K562 (cell line): ENCODE results near the gene RPRML.
A peak's percentile ranks its signal among the peaks of the same experiment; 100 is the strongest.

Source experiments
- EZH2 ChIP-seq: IDR thresholded peaks from 2 replicates; pipeline ENCODE4 v1.6.1; 2012; ENCODE audit warnings: low read depth, mild to moderate bottlenecking, inconsistent platforms, low read length, borderline replicate concordance
- MAZ ChIP-seq, 2 experiments: fragments of 450-650 bp in 1 of 2; sonication (generic) in 1 of 2; formaldehyde crosslinking; IDR thresholded peaks in 1 of 2; conservative IDR thresholded peaks in 1 of 2; 2 replicates each; pipeline versions ENCODE4 v1.4.0 to v1.5.0; 2020; ENCODE audit warnings: mild to moderate bottlenecking in 1 of 2, missing genetic modification reagents in 1 of 2
- SIN3A ChIP-seq, 2 experiments: fragments of 150-350 bp in 1 of 2; IDR thresholded peaks; 2 replicates each; pipeline ENCODE4 v1.6.1; 2011 to 2016; ENCODE audit warnings: borderline replicate concordance in 2 of 2, low read depth in 2 of 2, low read length in 2 of 2, mild to moderate bottlenecking in 2 of 2, moderate library complexity in 2 of 2; ENCODE audit not compliant: control insufficient read depth in 1 of 2
- SREBF2 ChIP-seq: sonication (generic); formaldehyde crosslinking; IDR thresholded peaks from 2 replicates; pipeline ENCODE4 v1.4.0; 2020; ENCODE audit warnings: mild to moderate bottlenecking, missing genetic modification reagents
- SRF ChIP-seq, 2 experiments: fragments of 250-450, 450-650 bp in 1 of 2; sonication (Bioruptor Pico) in 1 of 2; sonication (generic) in 1 of 2; formaldehyde crosslinking; IDR thresholded peaks; 2 replicates each; pipeline versions ENCODE4 v1.5.0 to v1.5.1; 2020 to 2022; ENCODE audit warnings: mild to moderate bottlenecking in 1 of 2, missing genetic modification reagents in 1 of 2
- TCF7L2 ChIP-seq: fragments of 150-350 bp; IDR thresholded peaks from 2 replicates; pipeline ENCODE4 v1.6.1; 2016; ENCODE audit warnings: low read depth, mild to moderate bottlenecking, low read length, moderate library complexity
- TF ChIP-seq, protein P1 (sequence below): sonication (generic); IDR thresholded peaks from 2 replicates; pipeline ENCODE4 v1.6.1; 2016
- TF ChIP-seq, protein P2 (sequence below), 3 experiments: IDR thresholded peaks in 2 of 3; conservative IDR thresholded peaks in 1 of 3; 2 replicates each; pipeline ENCODE4 v1.5.1; 2011 to 2012; ENCODE audit warnings: low read length in 3 of 3, mild to moderate bottlenecking in 3 of 3, control low read depth in 2 of 3, improper control_type of control experiment in 1 of 3, inconsistent platforms in 1 of 3, low read depth in 1 of 3, mixed read lengths in 1 of 3, moderate library complexity in 1 of 3; ENCODE audit not compliant: insufficient read depth in 2 of 3
- TF ChIP-seq, protein P3 (sequence below): fragments of 250-450 bp; sonication (Bioruptor Pico); IDR thresholded peaks from 2 replicates; pipeline ENCODE4 v1.5.0; 2022; ENCODE audit warnings: mild to moderate bottlenecking
- TF ChIP-seq, protein P4 (sequence below): sonication (generic); formaldehyde crosslinking; IDR thresholded peaks from 2 replicates; pipeline ENCODE4 v1.8.0; 2022; ENCODE audit warnings: mild to moderate bottlenecking, missing genetic modification reagents, borderline replicate concordance
- TF ChIP-seq, protein P5 (sequence below), 2 experiments: fragments of 450-650 bp in 1 of 2; sonication (generic) in 1 of 2; formaldehyde crosslinking in 1 of 2; IDR thresholded peaks in 1 of 2; conservative IDR thresholded peaks in 1 of 2; 2 replicates each; pipeline versions ENCODE4 v1.6.1 to v1.8.1; 2016 to 2023; ENCODE audit warnings: mild to moderate bottlenecking in 2 of 2, moderate library complexity in 2 of 2, inconsistent platforms in 1 of 2, missing genetic modification reagents in 1 of 2

DNA sequence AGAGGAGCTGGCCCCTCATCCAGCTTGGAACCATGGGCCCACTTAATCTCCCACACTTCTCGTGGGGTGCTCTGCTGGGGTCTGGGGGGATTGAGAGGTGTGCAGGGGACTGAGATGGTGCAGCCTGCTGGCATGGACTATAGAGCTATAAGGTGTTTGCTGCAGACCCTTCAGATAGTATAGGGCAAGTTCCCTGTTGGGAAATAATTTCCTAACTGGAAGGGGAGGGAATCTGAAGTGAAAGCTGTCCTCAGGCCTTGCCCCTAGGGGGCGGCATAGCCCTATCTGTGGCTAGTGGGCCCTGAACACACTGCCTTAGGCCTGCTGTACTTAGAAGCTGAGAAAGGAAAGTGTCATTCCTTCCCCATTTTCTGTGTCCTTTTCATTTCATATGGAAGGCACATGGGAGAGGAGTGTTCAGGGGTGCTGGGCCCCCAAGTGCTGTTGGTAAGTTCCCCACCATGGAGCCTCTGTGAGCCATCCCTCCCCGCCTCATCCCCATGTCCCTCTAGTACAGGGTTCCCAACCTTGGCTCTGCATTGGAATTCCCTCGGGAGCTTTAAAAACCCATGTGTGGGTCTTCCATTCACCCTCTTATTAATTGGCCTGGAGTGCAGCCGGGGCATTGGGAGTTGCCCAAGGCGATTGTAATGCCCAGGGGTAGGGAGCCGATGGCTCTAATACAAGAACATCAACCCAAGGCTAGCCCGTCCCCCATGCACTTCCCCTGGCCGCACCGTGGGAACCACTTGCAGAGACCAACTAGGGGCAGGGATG lies 36.4 kb downstream of the RPRML start:
- TF ChIP-seq, protein P1, sequence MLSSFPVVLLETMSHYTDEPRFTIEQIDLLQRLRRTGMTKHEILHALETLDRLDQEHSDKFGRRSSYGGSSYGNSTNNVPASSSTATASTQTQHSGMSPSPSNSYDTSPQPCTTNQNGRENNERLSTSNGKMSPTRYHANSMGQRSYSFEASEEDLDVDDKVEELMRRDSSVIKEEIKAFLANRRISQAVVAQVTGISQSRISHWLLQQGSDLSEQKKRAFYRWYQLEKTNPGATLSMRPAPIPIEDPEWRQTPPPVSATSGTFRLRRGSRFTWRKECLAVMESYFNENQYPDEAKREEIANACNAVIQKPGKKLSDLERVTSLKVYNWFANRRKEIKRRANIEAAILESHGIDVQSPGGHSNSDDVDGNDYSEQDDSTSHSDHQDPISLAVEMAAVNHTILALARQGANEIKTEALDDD: no peak
- TF ChIP-seq TCF7L2 (no peak), MAZ (CRISPR knock-in tag; conservative IDR thresholded peaks at IDR 0.05 in 1 of 2, IDR thresholded peaks at IDR 0.05 in 1 of 2) (no peak), SRF (CRISPR knock-in tag; IDR thresholded peaks at IDR 0.05) (no peak), EZH2 (no peak), SREBF2 (CRISPR knock-in tag) (no peak), SIN3A (IDR thresholded peaks at IDR 0.05; ENCODE audit: borderline replicate concordance in 2 of 2, control insufficient read depth in 1 of 2, low read depth in 2 of 2, low read length in 2 of 2) (no peak)
- TF ChIP-seq, protein P2, sequence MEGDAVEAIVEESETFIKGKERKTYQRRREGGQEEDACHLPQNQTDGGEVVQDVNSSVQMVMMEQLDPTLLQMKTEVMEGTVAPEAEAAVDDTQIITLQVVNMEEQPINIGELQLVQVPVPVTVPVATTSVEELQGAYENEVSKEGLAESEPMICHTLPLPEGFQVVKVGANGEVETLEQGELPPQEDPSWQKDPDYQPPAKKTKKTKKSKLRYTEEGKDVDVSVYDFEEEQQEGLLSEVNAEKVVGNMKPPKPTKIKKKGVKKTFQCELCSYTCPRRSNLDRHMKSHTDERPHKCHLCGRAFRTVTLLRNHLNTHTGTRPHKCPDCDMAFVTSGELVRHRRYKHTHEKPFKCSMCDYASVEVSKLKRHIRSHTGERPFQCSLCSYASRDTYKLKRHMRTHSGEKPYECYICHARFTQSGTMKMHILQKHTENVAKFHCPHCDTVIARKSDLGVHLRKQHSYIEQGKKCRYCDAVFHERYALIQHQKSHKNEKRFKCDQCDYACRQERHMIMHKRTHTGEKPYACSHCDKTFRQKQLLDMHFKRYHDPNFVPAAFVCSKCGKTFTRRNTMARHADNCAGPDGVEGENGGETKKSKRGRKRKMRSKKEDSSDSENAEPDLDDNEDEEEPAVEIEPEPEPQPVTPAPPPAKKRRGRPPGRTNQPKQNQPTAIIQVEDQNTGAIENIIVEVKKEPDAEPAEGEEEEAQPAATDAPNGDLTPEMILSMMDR (IDR thresholded peaks at IDR 0.05 in 2 of 3, conservative IDR thresholded peaks at IDR 0.05 in 1 of 3; ENCODE audit: insufficient read depth in 2 of 3, low read depth in 1 of 3, low read length in 3 of 3): peak; percentile 84 to 94 (median 93)
- TF ChIP-seq, protein P3, sequence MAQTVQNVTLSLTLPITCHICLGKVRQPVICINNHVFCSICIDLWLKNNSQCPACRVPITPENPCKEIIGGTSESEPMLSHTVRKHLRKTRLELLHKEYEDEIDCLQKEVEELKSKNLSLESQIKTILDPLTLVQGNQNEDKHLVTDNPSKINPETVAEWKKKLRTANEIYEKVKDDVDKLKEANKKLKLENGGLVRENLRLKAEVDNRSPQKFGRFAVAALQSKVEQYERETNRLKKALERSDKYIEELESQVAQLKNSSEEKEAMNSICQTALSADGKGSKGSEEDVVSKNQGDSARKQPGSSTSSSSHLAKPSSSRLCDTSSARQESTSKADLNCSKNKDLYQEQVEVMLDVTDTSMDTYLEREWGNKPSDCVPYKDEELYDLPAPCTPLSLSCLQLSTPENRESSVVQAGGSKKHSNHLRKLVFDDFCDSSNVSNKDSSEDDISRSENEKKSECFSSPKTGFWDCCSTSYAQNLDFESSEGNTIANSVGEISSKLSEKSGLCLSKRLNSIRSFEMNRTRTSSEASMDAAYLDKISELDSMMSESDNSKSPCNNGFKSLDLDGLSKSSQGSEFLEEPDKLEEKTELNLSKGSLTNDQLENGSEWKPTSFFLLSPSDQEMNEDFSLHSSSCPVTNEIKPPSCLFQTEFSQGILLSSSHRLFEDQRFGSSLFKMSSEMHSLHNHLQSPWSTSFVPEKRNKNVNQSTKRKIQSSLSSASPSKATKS (CRISPR knock-in tag): no peak
- TF ChIP-seq, protein P4, sequence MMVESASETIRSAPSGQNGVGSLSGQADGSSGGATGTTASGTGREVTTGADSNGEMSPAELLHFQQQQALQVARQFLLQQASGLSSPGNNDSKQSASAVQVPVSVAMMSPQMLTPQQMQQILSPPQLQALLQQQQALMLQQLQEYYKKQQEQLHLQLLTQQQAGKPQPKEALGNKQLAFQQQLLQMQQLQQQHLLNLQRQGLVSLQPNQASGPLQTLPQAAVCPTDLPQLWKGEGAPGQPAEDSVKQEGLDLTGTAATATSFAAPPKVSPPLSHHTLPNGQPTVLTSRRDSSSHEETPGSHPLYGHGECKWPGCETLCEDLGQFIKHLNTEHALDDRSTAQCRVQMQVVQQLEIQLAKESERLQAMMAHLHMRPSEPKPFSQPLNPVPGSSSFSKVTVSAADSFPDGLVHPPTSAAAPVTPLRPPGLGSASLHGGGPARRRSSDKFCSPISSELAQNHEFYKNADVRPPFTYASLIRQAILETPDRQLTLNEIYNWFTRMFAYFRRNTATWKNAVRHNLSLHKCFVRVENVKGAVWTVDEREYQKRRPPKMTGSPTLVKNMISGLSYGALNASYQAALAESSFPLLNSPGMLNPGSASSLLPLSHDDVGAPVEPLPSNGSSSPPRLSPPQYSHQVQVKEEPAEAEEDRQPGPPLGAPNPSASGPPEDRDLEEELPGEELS: no peak
- TF ChIP-seq, protein P5, sequence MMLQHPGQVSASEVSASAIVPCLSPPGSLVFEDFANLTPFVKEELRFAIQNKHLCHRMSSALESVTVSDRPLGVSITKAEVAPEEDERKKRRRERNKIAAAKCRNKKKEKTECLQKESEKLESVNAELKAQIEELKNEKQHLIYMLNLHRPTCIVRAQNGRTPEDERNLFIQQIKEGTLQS (IDR thresholded peaks at IDR 0.05): no peak
- TF ChIP-seq, protein P5 (CRISPR knock-in tag; conservative IDR thresholded peaks at IDR 0.05): no peak
